MM.1S (cell line): ENCODE results near the gene SEMA3A.
"Not testable (repeated sequence)": the region's sequence is repeated elsewhere in the genome, so short reads cannot be mapped to it uniquely, and the experiment has no call there.

Experiments
- EZH2 ChIP-seq: fragments of 300-600 bp; sonication (generic); optimal IDR thresholded peaks from 2 replicates; pipeline ENCODE3; 2017; ENCODE audit warnings: low read depth, mild to moderate bottlenecking, antibody characterized with exemption, low read length, mixed read lengths
- EZH2phosphoT487 ChIP-seq: fragments of 300-600 bp; sonication (generic); IDR thresholded peaks from 2 replicates; pipeline ENCODE4 v1.6.1; 2018; ENCODE audit warnings: antibody characterized with exemption, low read length
- TF ChIP-seq, protein P1 (sequence below): fragments of 300-600 bp; sonication (generic); IDR thresholded peaks from 2 replicates; pipeline ENCODE4 v1.5.1; 2016; ENCODE audit warnings: antibody characterized with exemption, low read length, mixed read lengths

DNA sequence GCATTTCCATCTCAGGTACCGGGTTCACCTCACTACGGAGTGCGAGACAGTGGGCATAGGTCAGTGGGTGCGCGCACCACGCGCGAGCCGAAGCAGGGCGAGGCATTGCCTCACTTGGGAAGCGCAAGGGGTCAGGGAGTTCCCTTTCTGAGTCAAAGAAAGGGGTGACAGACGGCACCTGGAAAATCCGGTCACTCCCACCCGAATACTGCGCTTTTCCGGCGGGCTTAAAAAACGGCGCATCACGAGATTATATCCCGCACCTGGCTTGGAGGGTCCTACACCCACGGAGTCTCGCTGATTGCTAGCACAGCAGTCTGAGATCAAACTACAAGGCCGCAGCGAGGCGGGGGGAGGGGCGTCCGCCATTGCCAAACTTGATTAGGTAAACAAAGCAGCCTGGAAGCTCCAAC is 132.1 kb downstream of the SEMA3A start:
- TF ChIP-seq, protein P1, sequence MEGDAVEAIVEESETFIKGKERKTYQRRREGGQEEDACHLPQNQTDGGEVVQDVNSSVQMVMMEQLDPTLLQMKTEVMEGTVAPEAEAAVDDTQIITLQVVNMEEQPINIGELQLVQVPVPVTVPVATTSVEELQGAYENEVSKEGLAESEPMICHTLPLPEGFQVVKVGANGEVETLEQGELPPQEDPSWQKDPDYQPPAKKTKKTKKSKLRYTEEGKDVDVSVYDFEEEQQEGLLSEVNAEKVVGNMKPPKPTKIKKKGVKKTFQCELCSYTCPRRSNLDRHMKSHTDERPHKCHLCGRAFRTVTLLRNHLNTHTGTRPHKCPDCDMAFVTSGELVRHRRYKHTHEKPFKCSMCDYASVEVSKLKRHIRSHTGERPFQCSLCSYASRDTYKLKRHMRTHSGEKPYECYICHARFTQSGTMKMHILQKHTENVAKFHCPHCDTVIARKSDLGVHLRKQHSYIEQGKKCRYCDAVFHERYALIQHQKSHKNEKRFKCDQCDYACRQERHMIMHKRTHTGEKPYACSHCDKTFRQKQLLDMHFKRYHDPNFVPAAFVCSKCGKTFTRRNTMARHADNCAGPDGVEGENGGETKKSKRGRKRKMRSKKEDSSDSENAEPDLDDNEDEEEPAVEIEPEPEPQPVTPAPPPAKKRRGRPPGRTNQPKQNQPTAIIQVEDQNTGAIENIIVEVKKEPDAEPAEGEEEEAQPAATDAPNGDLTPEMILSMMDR = not testable (repeated sequence)
- not testable (repeated sequence) for TF ChIP-seq EZH2phosphoT487, EZH2
